ENCODE results near the gene LAMB1. TPM values are rescaled to one million over a fixed set of nuclear protein-coding genes. Genes with fewer than 3 reads are reported as not detected.
A peak's percentile ranks its signal among the peaks of the same experiment; 100 is the strongest.

LAMB1 gene
- total RNA-seq, 4 donors from 2014 or later: 22.5 to 101 (median 32.5) TPM

DNA sequence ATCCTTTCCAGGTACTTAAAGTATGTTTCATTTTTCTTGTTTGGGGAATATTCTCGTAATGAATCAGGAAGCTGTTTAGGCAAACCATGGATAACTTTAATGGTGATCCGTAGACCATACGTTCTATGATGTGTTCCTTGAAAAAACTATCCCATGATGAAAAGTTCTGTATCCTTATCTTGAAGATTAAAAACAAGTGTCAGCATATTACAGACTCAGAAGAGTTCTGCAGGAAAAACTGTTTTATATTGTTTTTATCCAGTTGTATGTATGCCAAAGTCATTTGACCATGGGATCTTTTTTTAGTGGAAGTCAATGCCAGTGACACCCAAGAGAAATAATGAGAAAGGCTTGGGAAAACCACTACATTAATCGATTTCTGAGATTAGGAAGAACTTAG lies 59.9 kb downstream of the LAMB1 start:
- H3K9me3 ChIP-seq: no peaks in the 10 kb centered on the region
- H3K36me3 ChIP-seq: peaks cover 0 to 61% (median 0%) of the 10 kb centered on the region in 3 donors
- no peak for DNase-seq
- intact Hi-C loops (cut with DNase I): no loop called here
- peaks cover 8 to 28% (median 26%) of the 10 kb centered on the region in 3 donors for H3K4me1 ChIP-seq
- H3K4me3 ChIP-seq: no peak overlapping the region
- H3K27ac ChIP-seq: no peak overlapping the region
- H3K27me3 ChIP-seq: no peaks in the 10 kb centered on the region
- 87 to 92% methylated on average over 4 of the region's 4 CpGs for whole genome bisulfite sequencing, 2 donors
- TF ChIP-seq POLR2A (IDR thresholded peaks at IDR 0.05): no peak
- TF ChIP-seq, protein P1, sequence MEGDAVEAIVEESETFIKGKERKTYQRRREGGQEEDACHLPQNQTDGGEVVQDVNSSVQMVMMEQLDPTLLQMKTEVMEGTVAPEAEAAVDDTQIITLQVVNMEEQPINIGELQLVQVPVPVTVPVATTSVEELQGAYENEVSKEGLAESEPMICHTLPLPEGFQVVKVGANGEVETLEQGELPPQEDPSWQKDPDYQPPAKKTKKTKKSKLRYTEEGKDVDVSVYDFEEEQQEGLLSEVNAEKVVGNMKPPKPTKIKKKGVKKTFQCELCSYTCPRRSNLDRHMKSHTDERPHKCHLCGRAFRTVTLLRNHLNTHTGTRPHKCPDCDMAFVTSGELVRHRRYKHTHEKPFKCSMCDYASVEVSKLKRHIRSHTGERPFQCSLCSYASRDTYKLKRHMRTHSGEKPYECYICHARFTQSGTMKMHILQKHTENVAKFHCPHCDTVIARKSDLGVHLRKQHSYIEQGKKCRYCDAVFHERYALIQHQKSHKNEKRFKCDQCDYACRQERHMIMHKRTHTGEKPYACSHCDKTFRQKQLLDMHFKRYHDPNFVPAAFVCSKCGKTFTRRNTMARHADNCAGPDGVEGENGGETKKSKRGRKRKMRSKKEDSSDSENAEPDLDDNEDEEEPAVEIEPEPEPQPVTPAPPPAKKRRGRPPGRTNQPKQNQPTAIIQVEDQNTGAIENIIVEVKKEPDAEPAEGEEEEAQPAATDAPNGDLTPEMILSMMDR (IDR thresholded peaks at IDR 0.05): no peak

- no peak for TF ChIP-seq POLR2A (IDR thresholded peaks at IDR 0.05)
- TF ChIP-seq, protein P1 (IDR thresholded peaks at IDR 0.05): no peak
Measured at GRCh38 chr7:107940951-107941350, 62.0 kb downstream of the LAMB1 start.

DNA sequence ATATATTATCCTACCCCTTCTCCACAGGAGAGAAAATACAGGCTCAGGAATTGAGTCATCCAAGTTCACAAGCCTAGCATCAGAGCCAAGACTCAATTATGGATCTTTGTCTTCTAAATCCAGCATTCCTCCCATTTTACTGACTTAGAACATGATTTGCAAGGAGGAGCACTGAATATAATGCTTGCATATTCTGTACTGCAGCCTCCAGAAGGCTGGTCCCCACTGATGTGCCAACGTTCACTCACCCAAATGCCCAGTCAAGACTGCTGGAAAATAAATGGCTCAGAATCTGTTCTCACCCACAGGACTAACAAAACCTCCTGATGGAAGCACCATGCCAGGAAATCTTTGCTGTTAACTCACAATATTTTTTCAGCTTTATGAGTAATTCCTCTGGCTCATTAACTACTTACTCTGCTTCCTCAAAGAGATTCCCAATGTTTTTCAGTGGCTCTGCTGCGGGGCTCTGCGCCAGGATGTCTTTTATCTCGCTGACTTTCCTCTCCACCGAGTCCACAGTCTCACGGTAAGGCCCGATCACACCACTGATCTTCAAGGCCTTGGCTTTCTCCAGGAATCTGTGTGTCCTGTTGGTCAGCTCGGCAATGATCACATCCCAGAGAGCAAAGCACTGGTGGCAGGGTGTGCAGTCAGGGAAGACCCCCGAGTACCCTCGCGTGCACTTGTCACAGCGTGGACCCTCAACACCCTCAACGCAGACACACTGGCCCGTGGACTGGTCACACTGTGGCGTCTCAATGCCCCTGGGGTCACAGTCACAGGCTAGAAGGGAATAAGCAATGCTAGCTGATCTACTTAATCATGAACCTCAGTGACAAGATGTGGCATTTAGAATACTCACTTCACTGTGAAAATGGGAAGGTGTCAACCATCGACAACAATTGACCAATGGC lies 63.1 kb downstream of the LAMB1 start:
- no peaks in the 10 kb centered on the region for H3K27me3 ChIP-seq
- H3K27ac ChIP-seq: peak overlapping the region; percentile 37 to 92 (median 76)
- no peak for DNase-seq
- intact Hi-C loops (cut with DNase I): no loop called here
- no peaks in the 10 kb centered on the region for H3K9me3 ChIP-seq
- TF ChIP-seq, protein P1 (IDR thresholded peaks at IDR 0.05): no peak
- TF ChIP-seq POLR2A (IDR thresholded peaks at IDR 0.05): no peak
- H3K4me3 ChIP-seq: no peak overlapping the region
- peaks cover 22 to 46% (median 37%) of the 10 kb centered on the region in 3 donors for H3K4me1 ChIP-seq
- 35 to 54% methylated on average over 8 to 15 of the region's 16 CpGs for whole genome bisulfite sequencing, 2 donors
- peaks cover 0 to 53% (median 4%) of the 10 kb centered on the region in 3 donors for H3K36me3 ChIP-seq

More at GRCh38 chr7:107940951-107941350, 62.0 kb downstream of the LAMB1 start:
- intact Hi-C loops (cut with DNase I): no loop called here
- no peaks in the 10 kb centered on the region for H3K9me3 ChIP-seq
- H3K27me3 ChIP-seq: no peaks in the 10 kb centered on the region
- H3K4me3 ChIP-seq: no peak overlapping the region
- no peak for DNase-seq
- peaks cover 22 to 46% (median 37%) of the 10 kb centered on the region in 3 donors for H3K4me1 ChIP-seq
- peak overlapping the region in 3 of 4 donors; percentile 75 to 92 (median 76) for H3K27ac ChIP-seq
- peaks cover 0 to 50% (median 0%) of the 10 kb centered on the region in 3 donors for H3K36me3 ChIP-seq
- 86 to 99% methylated on average over 3 to 4 of the region's 4 CpGs for WGBS, 2 donors

GRCh38 chr7:107938456-107939250 lies 64.3 kb downstream of the LAMB1 start:
- TF ChIP-seq, protein P1 (IDR thresholded peaks at IDR 0.05): no peak
- no peak for TF ChIP-seq POLR2A (IDR thresholded peaks at IDR 0.05)
- DNase-seq: no peak
- H3K4me3 ChIP-seq: no peak overlapping the region
- H3K9me3 ChIP-seq: no peaks in the 10 kb centered on the region
- H3K27ac ChIP-seq: peak overlapping the region; percentile 33 to 92 (median 76)
- peaks cover 22 to 52% (median 37%) of the 10 kb centered on the region in 3 donors for H3K4me1 ChIP-seq
- H3K36me3 ChIP-seq: peaks cover 0 to 54% (median 4%) of the 10 kb centered on the region in 3 donors
- whole genome bisulfite sequencing, 2 donors: 39 to 41% methylated on average over 3 to 6 of the region's 6 CpGs
- intact Hi-C loops (cut with DNase I): no loop called here
- no peaks in the 10 kb centered on the region for H3K27me3 ChIP-seq

Data from esophagus squamous epithelium (tissue), 5 donors.